ENCODE data around the gene DAPK2. TPM values are rescaled to one million over a fixed set of nuclear protein-coding genes. Genes with fewer than 3 reads are reported as not detected.

The DAPK2 gene
- total RNA-seq, 2 donors from 2014 or later: 13.8 to 40.4 TPM

DNA sequence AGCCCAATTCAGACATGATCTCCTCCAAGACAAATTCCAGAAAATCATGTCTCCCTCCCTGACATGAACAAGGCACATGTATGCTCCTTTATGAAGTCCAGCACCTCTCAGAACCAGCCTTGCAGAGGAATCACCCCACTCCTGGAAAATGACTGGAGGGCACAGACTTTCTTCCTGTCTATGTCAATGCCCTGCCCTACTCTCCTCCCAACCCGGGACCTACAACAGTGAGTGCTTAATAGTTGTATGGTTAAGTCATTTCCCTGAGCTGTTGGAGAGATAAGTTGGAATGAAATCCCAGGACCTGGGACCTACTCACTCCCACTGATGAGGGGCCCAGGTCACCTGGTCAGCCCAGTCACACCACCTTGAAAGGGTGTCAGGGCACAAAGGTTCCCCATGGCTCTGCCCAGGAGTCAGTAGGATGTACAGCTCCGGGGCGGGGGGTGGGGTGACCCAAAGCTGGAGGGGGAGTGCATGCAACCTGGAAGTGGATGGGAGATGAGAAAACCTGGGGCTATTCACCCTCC, 132.4 kb downstream of the DAPK2 start:
- Histone ChIP-seq H3K9me3 (no peaks in the 10 kb centered on the region), H3K4me1 (replicated peaks) (no peaks in the 10 kb centered on the region), H3K36me3 (no peaks in the 10 kb centered on the region), H3K27me3 (replicated peaks; ENCODE audit: insufficient read depth) (no peaks in the 10 kb centered on the region), H3K4me3 (no peak overlapping the region), H3K27ac (no peak overlapping the region)
- TF ChIP-seq POLR2A (IDR thresholded peaks at IDR 0.05) (no peak), POLR2AphosphoS5 (IDR thresholded peaks at IDR 0.05) (no peak)
- TF ChIP-seq, protein P1, sequence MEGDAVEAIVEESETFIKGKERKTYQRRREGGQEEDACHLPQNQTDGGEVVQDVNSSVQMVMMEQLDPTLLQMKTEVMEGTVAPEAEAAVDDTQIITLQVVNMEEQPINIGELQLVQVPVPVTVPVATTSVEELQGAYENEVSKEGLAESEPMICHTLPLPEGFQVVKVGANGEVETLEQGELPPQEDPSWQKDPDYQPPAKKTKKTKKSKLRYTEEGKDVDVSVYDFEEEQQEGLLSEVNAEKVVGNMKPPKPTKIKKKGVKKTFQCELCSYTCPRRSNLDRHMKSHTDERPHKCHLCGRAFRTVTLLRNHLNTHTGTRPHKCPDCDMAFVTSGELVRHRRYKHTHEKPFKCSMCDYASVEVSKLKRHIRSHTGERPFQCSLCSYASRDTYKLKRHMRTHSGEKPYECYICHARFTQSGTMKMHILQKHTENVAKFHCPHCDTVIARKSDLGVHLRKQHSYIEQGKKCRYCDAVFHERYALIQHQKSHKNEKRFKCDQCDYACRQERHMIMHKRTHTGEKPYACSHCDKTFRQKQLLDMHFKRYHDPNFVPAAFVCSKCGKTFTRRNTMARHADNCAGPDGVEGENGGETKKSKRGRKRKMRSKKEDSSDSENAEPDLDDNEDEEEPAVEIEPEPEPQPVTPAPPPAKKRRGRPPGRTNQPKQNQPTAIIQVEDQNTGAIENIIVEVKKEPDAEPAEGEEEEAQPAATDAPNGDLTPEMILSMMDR (IDR thresholded peaks at IDR 0.05): no peak
- intact Hi-C loops (cut with DNase I): no loop called here
- 94% methylated on average over 3 of the region's 3 CpGs for WGBS
- DNase-seq (ENCODE audit: low spot score): no peak

DNA sequence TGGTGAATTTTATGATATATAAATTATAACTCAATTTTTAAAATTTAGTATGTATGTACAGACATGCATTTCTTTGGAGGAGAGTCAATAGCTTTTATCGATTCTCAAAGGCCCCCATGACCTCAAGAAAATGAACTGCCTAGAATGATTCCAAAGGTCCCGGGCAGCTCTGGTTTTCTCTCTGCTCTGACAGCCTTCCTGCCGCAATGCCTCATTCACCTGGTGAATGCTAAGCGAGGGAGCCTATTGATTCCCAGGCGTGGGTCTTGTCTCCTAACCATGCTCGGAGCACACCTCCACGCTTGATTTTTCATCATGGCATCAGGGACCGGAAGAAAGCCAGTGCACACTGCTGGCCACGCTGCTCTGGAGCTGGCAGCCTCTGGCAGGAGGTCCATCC, 132.9 kb downstream of the DAPK2 start:
- Histone ChIP-seq H3K27me3 (replicated peaks; ENCODE audit: insufficient read depth) (no peaks in the 10 kb centered on the region), H3K4me1 (replicated peaks) (no peaks in the 10 kb centered on the region), H3K36me3 (no peaks in the 10 kb centered on the region), H3K27ac (no peak overlapping the region), H3K9me3 (no peaks in the 10 kb centered on the region), H3K4me3 (no peak overlapping the region)
- DNase-seq (ENCODE audit: low spot score): no peak
- intact Hi-C loops (cut with DNase I): no loop called here
- TF ChIP-seq, protein P1 (IDR thresholded peaks at IDR 0.05): no peak
- TF ChIP-seq POLR2A (IDR thresholded peaks at IDR 0.05) (no peak), POLR2AphosphoS5 (IDR thresholded peaks at IDR 0.05) (no peak)
- 94% methylated on average over 9 of the region's 9 CpGs for WGBS

DNA sequence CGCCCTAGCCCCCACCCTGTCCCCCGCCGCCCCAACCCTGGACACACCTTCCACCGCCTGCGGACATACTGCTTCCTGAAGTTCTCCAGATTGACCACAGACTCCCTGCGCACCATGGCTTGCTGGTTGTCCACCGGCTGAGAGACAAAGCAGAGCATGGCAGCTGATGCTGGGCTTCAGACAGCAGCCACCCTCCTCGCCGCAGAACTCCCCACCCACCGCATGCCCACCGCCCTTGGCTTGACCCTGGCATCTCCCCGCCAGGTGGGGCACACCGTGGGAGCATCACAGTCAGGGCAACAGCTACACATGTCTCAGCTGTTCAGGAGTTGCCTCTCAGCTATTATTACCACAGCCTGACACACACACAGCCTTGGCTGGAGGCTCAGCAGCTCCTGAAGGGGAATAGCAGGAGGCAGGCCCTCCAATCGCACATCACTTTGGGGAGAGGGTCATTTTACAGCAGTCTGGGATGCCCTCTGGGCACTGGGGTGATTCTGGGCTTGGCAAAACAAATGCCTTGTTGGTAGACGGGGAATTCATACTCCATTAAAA, 134.1 kb downstream of the DAPK2 start:
- Histone ChIP-seq H3K9me3 (no peaks in the 10 kb centered on the region), H3K27ac (no peak overlapping the region), H3K36me3 (no peaks in the 10 kb centered on the region), H3K4me1 (replicated peaks) (no peaks in the 10 kb centered on the region), H3K4me3 (no peak overlapping the region), H3K27me3 (replicated peaks; ENCODE audit: insufficient read depth) (no peaks in the 10 kb centered on the region)
- TF ChIP-seq, protein P1 (IDR thresholded peaks at IDR 0.05): no peak
- TF ChIP-seq POLR2AphosphoS5 (IDR thresholded peaks at IDR 0.05): no peak
- TF ChIP-seq POLR2A (IDR thresholded peaks at IDR 0.05): no peak
- WGBS: 80% methylated on average over 15 of the region's 15 CpGs
- DNase-seq (ENCODE audit: low spot score): no peak
- intact Hi-C loops (cut with DNase I): no loop called here

DNA sequence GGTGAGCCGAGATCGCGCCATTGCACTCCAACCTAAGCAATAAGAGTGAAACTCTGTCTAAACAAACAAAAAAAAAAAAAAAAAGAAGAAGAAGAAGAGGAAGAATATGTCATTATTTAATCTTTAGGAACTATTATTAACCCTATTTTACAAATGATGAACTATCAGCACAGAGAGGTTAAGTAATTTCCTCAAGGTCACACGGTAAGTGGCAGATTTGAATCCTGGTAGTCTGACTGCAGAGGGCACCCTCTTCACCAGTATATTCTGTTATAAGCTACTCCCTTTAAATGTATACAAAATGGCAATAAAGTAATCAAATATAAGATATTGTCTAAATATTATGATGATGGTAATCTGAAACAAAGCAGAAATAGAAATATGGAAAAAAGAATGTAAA, 135.1 kb downstream of the DAPK2 start:
- 99% methylated on average over 4 of the region's 4 CpGs for WGBS
- Histone ChIP-seq H3K27me3 (replicated peaks; ENCODE audit: insufficient read depth) (no peaks in the 10 kb centered on the region), H3K36me3 (no peaks in the 10 kb centered on the region), H3K4me1 (replicated peaks) (no peaks in the 10 kb centered on the region), H3K9me3 (no peaks in the 10 kb centered on the region), H3K27ac (no peak overlapping the region), H3K4me3 (no peak overlapping the region)
- TF ChIP-seq POLR2A (IDR thresholded peaks at IDR 0.05) (no peak), POLR2AphosphoS5 (IDR thresholded peaks at IDR 0.05) (no peak)
- TF ChIP-seq, protein P1 (IDR thresholded peaks at IDR 0.05): no peak
- intact Hi-C loops (cut with DNase I): no loop called here
- DNase-seq (ENCODE audit: low spot score): no peak

DNA sequence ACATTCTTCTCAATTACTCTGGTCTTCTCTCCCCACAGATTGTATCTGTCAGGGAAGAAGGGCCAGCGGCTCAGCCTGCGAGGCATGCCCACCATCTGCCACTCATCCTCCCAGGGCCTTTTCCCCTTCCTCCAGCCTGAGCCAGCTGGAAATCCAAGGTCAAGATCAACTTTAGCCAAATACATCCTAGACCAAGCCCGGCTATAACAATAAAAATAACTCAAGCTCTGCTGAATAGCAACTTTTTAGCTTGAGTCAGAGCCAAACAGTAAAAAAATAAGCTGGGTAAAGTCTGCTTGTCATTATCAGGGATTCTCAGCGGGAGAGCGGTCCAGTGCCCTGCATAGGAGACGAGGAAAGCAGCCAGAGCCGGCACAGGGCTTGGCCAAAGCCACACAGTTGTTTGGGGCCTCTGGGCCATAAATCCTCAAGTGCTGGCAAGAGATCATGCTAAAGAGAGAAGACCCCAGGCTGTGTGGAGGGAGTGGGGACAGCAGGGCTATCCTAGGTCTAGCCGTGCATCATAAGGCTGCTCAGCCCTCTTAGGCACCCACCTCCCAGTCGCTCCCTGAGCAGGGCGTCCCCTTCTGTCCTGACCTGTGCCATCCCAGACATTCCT, 136.4 kb downstream of the DAPK2 start:
- no peak overlapping the region for H3K4me3 ChIP-seq
- no peak overlapping the region for H3K27ac ChIP-seq
- WGBS: 40% methylated on average over 10 of the region's 10 CpGs
- intact Hi-C loops (cut with DNase I): no loop called here
- H3K27me3 ChIP-seq (replicated peaks; ENCODE audit: insufficient read depth): no peaks in the 10 kb centered on the region
- H3K4me1 ChIP-seq (replicated peaks): no peaks in the 10 kb centered on the region
- no peaks in the 10 kb centered on the region for H3K9me3 ChIP-seq
- no peak for DNase-seq (ENCODE audit: low spot score)
- no peaks in the 10 kb centered on the region for H3K36me3 ChIP-seq
- TF ChIP-seq, protein P1 (IDR thresholded peaks at IDR 0.05): no peak
- TF ChIP-seq POLR2AphosphoS5 (IDR thresholded peaks at IDR 0.05): no peak
